D721Med (cell line): Measurements from ENCODE around the gene SPATA6.

Source experiments
- DNase-seq: peaks from one replicate; pipeline ENCODE4 v3.0.0; 2011; ENCODE audit warnings: low spot score; ENCODE audit not compliant: insufficient read length
- FAIRE-seq: peaks from 2 replicates; lab custom pipeline; 2011; peaks lifted over from hg19 to GRCh38; lab: Jason Lieb, UNC
- TF ChIP-seq, protein P1 (sequence below): IDR thresholded peaks from 2 replicates; pipeline ENCODE4 v1.5.1; 2012; ENCODE audit warnings: mild to moderate bottlenecking, control low read depth; ENCODE audit not compliant: insufficient read depth; ENCODE audit errors: missing control alignments

The SPATA6 gene

GRCh38 chr1:48250572-48250971 is 221.4 kb downstream of the SPATA6 start:
- FAIRE-seq: no peak
- no peak for DNase-seq
- TF ChIP-seq, protein P1, sequence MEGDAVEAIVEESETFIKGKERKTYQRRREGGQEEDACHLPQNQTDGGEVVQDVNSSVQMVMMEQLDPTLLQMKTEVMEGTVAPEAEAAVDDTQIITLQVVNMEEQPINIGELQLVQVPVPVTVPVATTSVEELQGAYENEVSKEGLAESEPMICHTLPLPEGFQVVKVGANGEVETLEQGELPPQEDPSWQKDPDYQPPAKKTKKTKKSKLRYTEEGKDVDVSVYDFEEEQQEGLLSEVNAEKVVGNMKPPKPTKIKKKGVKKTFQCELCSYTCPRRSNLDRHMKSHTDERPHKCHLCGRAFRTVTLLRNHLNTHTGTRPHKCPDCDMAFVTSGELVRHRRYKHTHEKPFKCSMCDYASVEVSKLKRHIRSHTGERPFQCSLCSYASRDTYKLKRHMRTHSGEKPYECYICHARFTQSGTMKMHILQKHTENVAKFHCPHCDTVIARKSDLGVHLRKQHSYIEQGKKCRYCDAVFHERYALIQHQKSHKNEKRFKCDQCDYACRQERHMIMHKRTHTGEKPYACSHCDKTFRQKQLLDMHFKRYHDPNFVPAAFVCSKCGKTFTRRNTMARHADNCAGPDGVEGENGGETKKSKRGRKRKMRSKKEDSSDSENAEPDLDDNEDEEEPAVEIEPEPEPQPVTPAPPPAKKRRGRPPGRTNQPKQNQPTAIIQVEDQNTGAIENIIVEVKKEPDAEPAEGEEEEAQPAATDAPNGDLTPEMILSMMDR: no peak

DNA sequence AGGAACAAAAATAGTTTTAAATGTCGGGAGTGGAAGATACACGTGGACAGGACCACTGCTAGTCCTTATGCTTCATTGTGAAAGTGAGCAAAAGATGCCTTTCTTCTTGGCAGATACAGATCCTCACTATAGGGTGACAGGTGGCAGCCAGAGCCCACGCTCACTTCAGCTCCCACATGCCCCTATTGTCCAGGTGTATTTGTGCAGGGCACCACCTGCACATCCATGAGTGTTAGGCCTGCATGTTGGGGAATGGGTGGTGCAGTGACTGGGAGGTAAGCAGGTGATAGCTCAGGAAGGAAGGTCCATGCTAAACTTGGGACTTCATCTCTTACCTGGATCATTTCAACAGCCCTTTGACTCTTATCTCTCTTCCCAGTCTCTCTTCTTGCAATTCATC is 222.1 kb downstream of the SPATA6 start:
- no peak for DNase-seq
- TF ChIP-seq, protein P1: no peak
- no peak for FAIRE-seq

DNA sequence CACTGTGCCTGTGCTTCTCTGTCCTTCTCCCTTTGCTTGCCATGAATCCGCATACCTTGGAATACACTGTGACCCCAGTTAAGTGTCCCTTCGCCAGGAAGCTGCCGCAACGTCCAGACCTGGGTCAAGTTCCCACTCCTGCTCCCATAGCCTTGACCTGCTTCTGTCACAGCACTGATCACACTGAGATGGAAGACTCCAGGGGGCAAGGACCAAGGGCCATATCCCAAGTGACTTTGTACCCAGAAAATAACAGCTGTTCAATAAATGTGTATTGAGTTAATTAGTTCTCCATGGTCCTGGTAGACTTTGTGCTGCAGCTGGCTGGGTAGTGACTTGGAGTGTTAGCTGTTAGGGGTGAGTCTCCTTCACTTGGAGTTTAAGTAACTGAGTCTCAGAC is 223.6 kb downstream of the SPATA6 start:
- FAIRE-seq (no peak), DNase-seq (no peak)
- TF ChIP-seq, protein P1: no peak

- FAIRE-seq (no peak), DNase-seq (no peak)
- TF ChIP-seq, protein P1: no peak
Observed at GRCh38 chr1:48246727-48247126, 225.3 kb downstream of the SPATA6 start.
